GM19240 (cell line): Measurements from ENCODE around the gene YTHDC1.

Experiments
- DNase-seq: peaks from one replicate; pipeline ENCODE4 v3.0.0; 2011; ENCODE audit warnings: low spot score; ENCODE audit not compliant: insufficient read length

YTHDC1 gene

DNA sequence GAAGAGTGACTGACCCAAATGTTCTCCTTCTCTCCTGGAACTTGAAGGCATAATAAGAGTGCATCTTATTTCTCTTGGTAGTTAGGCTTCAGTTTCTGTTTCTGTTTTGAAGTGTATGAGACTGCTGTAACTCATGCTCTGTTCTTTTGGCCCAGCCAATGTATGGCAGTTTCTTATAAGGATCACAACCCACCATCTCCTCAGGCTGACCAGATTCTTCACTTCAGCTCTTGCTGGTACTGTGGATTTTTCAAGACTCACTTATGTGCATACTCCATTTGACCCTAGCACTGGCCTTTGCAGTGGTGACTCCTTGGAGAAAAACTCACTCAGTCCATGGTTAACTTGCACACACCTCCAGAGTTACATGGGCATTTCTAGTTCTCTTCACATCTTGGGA lies 9.6 kb upstream of the YTHDC1 start:
- DNase-seq = no peak

GRCh38 chr4:68358988-68359387 lies 9.1 kb upstream of the YTHDC1 start:
- no peak for DNase-seq

DNA sequence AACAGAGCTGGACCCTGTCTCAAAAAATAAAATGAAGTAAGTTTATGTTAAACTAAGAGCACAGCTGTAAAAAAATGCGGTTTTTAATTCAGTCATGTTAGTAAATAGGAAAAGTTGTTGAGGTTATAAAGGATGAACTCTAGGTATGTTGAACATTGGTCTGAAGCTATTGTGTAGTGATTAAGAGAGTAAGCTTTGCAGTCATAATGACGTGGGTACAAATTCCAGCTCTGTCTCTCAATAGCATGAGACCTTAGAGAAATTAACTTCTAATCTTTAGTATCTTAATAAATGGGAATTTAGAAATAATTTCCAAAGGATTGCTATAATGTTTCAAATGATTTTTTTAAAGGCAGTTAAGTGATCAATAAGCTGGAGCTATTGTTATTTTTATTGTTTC lies 2.9 kb upstream of the YTHDC1 start:
- no peak for DNase-seq

GRCh38 chr4:68349279-68349648 lies 626 bp downstream of the YTHDC1 start:
- no peak for DNase-seq

GRCh38 chr4:68348577-68348976 lies 1.3 kb downstream of the YTHDC1 start:
- DNase-seq = no peak

DNA sequence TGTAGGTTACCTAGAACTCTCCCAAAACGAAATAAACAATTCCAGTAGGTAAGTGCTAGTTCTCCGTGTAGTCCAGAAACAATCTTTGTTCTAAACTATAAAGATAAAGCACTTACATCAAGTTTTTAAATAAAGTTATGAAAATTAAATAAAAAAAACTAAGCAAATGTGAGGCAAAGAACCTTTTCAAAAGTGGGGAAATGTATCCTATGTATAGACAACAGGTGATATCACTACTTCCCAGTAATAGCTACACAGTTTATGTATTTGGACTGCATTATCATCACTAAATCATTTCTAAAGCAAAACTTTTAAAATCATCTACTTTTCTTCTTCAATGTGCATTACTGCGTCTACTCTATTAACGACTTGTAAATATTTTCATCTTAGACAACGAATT lies 2.0 kb downstream of the YTHDC1 start:
- DNase-seq = no peak

DNA sequence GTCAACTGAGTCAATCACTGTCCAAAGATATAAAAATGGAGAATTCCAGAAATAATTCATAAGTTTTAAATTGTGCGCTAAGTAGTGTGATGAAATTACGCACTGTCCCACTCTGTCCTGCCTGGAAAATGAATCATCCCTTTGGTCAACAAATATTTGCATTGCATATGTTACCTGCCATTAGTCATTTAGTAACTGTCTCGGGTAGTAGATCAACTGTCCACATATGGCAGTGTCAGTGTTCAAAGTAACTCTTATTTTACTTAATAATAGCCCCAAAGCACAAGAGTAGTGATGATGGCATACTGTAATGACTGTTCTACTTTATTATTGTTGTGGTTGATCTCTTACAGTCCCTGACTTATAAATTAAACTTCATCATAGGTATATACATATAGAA lies 3.4 kb downstream of the YTHDC1 start:
- no peak for DNase-seq

DNA sequence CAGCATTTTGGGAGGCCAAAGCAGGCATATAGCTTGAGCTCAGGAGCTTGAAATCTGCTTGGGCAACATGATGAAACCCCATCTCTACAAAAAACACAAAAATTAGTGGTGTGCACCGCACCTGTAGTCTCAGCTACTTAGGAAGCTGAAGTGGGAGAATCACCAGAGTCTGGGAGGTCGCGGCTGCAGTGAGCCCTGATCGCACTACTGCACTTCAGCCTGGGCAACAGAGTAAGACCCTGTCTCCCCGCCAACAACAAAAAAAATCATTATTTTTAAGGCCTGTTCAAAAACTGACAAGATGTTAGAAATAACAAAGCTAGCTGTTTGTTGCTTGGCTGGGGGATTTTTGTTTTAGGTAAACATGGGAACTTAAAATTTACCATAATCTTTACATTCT lies 5.1 kb downstream of the YTHDC1 start:
- no peak for DNase-seq

GRCh38 chr4:68344049-68344448 lies 5.8 kb downstream of the YTHDC1 start:
- no peak for DNase-seq

DNA sequence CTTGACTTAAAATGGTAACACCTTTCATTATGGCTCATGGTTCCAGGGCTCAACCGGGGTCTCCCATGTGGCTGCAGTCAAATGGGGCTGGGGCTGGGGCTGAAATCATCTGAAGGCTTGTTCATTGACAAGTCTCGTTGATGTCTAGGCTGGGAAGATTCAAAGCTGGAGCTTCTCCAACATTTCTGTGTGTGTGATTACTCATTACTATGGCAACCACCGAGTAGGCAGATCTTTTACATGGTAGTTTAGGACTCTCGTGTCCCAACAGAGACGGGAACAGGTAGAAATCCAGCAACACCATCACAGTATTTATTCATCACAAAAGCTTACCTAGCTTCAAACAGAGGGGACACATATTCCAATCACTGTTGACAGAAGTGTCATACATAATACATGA lies 7.8 kb downstream of the YTHDC1 start:
- no peak for DNase-seq

DNA sequence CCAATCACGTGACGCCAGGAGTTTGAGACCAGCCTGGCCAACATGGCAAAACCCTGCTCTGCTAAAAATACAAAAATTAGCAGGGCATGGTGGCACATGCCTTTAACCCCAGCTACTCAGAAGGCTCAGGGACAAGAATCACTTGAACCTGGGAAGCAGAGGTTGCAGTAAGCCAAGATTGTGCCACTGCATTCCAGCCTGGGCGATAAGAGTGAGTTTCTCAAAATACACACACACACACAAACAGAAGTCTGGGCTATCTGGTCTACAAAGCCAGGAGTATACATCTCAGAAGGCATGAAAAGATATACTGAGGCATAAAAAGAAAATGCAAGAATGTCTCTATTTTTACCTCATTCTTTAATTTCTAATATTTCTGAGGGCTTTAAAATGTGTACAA lies 11.3 kb downstream of the YTHDC1 start:
- no peak for DNase-seq

DNA sequence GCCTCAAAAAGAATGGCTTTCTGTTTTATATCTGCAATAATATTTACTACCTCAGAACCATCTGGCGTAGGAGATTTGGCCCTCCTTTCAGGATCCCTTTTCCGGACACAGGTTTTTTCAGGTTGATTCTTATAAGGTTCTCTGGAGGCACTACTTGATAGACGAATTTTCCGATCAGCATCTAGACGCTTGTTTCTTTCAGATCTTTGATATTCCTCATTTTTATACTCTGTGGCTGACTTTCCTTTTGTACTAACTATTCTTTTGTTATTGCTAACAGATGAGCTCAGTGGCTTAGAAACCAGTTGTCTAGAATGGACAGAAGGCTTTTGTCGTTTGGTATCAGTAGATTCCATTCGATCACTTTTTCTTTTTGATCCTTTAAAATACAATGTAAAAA lies 12.4 kb downstream of the YTHDC1 start:
- DNase-seq = no peak

- DNase-seq = no peak
Measured at GRCh38 chr4:68337004-68337403, 12.9 kb downstream of the YTHDC1 start.

DNA sequence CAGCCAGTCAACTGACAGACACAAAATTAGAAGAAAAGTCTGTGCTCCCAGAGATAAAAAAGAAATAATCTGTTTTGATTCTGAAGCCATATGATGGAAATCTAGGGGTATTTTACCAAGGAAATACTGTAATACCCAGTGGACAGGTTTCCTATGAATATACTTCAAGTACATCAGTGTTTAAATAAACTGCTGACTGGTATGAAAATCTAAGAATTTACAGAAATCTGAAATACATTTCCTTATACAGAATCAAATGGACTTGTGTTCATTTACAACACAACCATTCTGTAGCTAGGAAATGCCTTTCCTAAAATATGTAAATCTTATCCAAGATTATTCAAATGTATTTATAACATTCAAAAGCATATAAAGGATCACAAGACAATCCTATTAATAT lies 13.4 kb downstream of the YTHDC1 start:
- DNase-seq = no peak

DNA sequence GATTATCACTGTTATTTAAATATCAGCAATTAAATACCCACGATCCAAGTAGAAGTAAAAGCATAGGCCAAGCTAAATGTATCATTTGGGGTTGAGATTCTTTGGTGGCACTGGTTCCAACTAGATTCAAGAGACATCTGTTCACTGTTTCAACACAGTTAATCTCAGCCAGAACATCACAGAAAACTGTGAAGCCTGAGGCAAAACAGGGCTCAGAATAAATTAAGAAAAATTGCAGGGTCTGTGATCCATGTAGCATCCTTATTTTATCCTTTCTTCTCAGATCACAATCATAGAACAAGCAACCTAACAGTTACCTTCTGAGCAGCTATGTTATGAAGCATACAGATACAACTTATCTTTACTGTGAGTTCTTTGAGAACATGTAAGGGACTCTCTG lies 23.7 kb downstream of the YTHDC1 start:
- DNase-seq = no peak

DNA sequence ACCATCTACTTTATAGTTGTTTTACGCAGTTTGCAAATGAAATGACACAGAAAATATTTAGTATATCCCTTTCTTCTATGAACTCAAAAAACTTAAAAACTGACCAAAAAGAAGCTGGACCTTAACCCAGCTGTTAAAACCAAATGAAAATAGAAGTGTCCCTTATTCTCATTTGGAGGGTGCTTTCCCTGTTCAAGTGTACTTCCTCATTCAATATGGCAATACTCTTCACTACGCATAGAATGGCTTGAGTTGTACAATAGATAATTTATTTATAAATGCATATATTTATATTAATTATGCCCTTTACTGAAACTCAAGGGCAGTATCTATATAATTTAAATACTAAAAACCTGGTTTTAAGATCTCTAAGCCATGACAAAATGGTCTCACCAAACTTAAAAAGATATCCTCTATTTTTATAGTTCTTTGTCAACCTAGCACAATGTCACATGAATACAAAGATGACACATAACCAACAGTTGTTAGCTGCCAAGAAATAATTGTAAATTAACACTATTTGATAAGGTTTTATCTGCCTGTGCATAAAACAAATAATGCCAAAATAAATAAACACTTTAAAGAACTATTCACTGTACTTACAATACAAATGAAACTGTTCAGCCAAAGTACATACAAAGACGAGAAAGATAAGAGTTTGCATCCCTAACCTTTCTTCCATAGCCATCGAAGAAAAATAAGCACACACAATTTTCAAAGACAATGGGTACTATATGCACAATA lies 25.2 kb downstream of the YTHDC1 start:
- no peak for DNase-seq

DNA sequence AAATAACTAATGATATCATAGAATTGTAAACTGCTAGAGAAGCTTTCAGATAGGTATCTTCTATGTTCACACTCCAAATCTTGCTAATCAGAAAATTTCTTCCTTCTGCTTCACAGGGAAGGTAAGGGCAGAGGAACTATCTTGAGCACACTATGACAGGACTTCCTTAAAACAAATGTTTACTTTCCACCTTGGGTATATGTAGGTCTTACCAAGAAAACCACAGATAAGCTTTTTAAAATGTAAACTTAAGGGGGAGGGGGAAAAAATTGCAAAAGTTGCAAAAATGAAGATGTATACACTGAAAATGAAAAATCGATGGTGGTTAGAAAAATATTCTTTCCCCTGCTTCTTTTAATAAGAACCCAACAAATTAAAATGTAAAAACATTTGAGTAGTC lies 30.9 kb downstream of the YTHDC1 start:
- DNase-seq = no peak

- no peak for DNase-seq
Measured at GRCh38 chr4:68316193-68316969, 33.5 kb downstream of the YTHDC1 start.

GRCh38 chr4:68310651-68311247 lies 39.1 kb downstream of the YTHDC1 start:
- no peak for DNase-seq

GRCh38 chr4:68304731-68305130 lies 45.2 kb downstream of the YTHDC1 start:
- DNase-seq = no peak

DNA sequence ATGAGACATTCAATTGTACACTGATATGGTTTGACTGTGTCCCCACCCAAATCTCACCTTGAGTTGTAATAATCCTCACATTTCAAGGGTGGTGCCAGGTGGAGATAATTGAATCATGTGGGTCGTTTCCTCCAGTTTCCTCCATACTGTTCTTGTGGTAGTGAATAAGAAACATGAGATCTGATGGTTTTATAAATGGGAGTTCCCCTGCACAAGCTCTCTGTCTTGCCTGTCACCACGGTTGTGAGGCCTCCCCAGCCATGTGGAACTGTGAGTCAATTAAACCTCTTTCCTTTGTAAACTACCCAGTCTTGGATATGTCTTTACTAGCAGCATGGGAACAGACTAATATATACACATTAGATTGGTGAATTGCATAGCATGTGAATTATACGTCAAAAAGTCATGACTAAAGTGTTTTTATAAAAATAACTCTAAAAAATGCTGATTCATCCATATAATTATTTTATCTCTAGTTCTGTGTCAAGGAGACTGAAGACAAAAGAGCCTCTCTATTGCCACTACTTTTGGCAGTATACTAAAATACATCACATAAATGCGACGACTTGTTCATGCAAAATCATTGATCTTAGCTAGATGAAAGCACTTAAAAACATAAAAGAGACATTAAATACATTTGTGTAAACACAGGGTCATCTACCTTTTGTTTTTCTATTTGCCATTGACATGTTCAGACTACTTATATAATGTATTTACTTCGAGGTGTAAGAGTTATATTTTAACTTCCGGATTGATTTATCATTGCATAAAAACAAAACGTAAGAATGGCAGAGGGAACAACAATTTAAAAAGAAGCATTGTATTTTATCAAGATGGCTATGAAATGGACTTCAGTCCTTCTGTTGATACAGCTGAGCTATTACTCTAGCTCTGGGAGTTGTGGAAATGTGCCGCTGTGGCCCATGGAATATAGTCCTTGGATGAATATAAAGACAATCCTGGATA lies 50.1 kb downstream of the YTHDC1 start:
- no peak for DNase-seq

GRCh38 chr4:68297137-68297536 lies 52.8 kb downstream of the YTHDC1 start:
- no peak for DNase-seq
